ENCODE results near the gene ENO1. TPM values are rescaled to one million over a fixed set of nuclear protein-coding genes. Genes with fewer than 3 reads are reported as not detected.

Gene ENO1
- total RNA-seq, 1 donor = 1,591 TPM

DNA sequence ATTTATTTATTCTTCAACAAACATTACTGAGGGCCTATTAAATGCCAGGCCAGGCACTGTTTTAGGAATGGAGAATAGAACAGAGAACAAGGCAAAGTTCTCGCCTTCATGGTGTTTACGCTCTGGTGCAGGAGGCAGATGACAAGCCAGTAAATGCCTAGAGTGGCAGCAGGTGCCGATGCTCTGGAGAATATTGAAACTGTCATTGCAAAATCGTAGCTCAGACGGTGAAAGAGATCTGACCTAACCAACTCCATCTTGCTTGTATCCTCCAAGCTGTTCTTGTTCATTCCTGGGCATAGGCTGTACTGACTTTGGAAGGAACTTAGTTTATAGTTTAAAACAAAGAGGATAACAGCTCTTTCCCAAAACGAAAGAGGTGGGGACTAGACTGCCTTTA is 13.5 kb upstream of the ENO1 start:
- no peaks in the 10 kb centered on the region for H3K79me2 ChIP-seq (ENCODE audit: insufficient read depth, low read length)
- H4K20me1 ChIP-seq (ENCODE audit: insufficient read depth, low read length) = no peaks in the 10 kb centered on the region
- peaks cover 23% of the 10 kb centered on the region for H3K4me1 ChIP-seq (ENCODE audit: insufficient read depth, low read length)
- no peak overlapping the region for H3K4me3 ChIP-seq (ENCODE audit: insufficient read depth, low read length)
- H2AFZ ChIP-seq (ENCODE audit: low read length) = no peak overlapping the region
- no peak overlapping the region for H3K27ac ChIP-seq (ENCODE audit: low read depth, low read length)
- DNase-seq (ENCODE audit: insufficient read length, low spot score, missing footprints) = no peak
- H3K27me3 ChIP-seq (ENCODE audit: insufficient read depth, low read length) = no peaks in the 10 kb centered on the region
- H3K4me2 ChIP-seq (ENCODE audit: insufficient read depth, low read length) = no peak overlapping the region
- no peaks in the 10 kb centered on the region for H3K9me3 ChIP-seq (ENCODE audit: low read depth, low read length)
- no peaks in the 10 kb centered on the region for H3K36me3 ChIP-seq (ENCODE audit: insufficient read depth, low read length)
- TF ChIP-seq, protein P1, sequence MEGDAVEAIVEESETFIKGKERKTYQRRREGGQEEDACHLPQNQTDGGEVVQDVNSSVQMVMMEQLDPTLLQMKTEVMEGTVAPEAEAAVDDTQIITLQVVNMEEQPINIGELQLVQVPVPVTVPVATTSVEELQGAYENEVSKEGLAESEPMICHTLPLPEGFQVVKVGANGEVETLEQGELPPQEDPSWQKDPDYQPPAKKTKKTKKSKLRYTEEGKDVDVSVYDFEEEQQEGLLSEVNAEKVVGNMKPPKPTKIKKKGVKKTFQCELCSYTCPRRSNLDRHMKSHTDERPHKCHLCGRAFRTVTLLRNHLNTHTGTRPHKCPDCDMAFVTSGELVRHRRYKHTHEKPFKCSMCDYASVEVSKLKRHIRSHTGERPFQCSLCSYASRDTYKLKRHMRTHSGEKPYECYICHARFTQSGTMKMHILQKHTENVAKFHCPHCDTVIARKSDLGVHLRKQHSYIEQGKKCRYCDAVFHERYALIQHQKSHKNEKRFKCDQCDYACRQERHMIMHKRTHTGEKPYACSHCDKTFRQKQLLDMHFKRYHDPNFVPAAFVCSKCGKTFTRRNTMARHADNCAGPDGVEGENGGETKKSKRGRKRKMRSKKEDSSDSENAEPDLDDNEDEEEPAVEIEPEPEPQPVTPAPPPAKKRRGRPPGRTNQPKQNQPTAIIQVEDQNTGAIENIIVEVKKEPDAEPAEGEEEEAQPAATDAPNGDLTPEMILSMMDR (IDR thresholded peaks at IDR 0.05; ENCODE audit: extremely low read depth, low read depth, low read length) = no peak

DNA sequence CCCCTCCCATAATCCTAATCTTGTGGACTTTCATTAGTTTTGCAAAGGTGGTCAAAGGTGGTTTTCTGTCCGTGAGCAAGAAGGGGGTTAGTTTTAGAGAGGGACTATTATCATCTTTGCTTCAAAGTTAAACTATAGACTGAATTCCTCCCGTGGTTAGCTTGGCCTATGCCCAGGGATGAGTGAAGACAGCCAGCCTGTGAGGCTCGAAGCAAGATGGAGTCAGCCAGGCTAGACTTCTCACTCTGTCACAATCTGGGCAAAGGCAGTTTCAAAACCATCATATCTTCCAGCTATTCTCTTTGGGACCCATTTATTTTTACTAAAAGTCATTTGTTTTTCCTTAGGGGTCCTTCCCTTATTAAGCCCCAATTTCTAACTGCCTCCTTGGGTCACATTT is 12.9 kb upstream of the ENO1 start:
- Histone ChIP-seq H3K27ac (ENCODE audit: low read depth, low read length) (peak overlapping the region; percentile 26), H3K9me3 (ENCODE audit: low read depth, low read length) (no peaks in the 10 kb centered on the region), H3K27me3 (ENCODE audit: insufficient read depth, low read length) (no peaks in the 10 kb centered on the region), H3K36me3 (ENCODE audit: insufficient read depth, low read length) (no peaks in the 10 kb centered on the region), H3K79me2 (ENCODE audit: insufficient read depth, low read length) (no peaks in the 10 kb centered on the region), H3K4me3 (ENCODE audit: insufficient read depth, low read length) (no peak overlapping the region), H2AFZ (ENCODE audit: low read length) (peak overlapping the region; percentile 47), H3K4me1 (ENCODE audit: insufficient read depth, low read length) (peaks cover 23% of the 10 kb centered on the region), H4K20me1 (ENCODE audit: insufficient read depth, low read length) (no peaks in the 10 kb centered on the region), H3K4me2 (ENCODE audit: insufficient read depth, low read length) (no peak overlapping the region)
- no peak for DNase-seq (ENCODE audit: insufficient read length, low spot score, missing footprints)
- TF ChIP-seq, protein P1 (IDR thresholded peaks at IDR 0.05; ENCODE audit: extremely low read depth, low read depth, low read length) = no peak

DNA sequence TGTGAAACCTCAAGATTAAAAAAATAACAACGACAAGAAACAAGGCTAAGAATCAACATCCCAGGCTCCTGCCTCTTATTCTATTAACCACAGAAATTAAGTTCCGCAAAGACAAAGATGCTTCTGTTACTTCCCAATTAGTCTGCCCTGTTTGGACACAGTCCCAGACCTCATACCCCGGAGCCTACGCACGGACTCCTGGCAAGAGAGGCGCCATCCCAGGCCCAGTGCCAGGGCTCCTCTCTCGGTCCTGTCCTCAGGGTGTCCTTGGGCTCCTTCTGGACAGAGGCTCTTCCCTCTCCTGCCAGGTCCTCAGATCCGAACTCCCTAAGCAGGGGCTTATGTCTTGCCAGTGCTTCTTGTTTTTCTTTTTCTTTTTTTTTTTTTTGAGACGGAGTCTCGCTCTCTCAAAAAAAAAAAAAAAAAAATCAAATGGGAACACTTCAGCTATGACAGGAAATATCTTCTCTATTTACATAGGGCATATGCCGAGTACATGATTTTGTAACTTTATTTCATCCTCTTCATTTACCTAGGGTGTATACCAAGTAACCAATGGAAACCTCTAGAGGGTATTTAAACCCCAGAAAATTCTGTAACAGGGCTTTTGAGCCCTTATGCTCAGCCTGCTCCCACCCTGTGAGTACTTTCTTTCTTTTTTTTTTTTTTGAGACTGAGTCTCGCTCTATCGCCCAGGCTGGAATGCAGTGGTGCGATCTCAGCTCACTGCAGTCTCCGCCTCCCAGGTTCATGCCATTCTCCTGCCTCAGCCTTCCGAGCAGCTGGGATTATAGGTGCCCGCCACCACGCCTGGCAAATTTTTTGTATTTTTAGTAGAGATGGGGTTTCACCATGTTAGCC is 11.7 kb upstream of the ENO1 start:
- no peaks in the 10 kb centered on the region for H3K9me3 ChIP-seq (ENCODE audit: low read depth, low read length)
- H2AFZ ChIP-seq (ENCODE audit: low read length) = no peak overlapping the region
- H4K20me1 ChIP-seq (ENCODE audit: insufficient read depth, low read length) = no peaks in the 10 kb centered on the region
- peak overlapping the region; percentile 87 for H3K27ac ChIP-seq (ENCODE audit: low read depth, low read length)
- TF ChIP-seq, protein P1 (IDR thresholded peaks at IDR 0.05; ENCODE audit: extremely low read depth, low read depth, low read length) = no peak
- peak overlapping the region; percentile 37 for H3K4me3 ChIP-seq (ENCODE audit: insufficient read depth, low read length)
- DNase-seq (ENCODE audit: insufficient read length, low spot score, missing footprints) = peak; percentile 93
- H3K79me2 ChIP-seq (ENCODE audit: insufficient read depth, low read length) = no peaks in the 10 kb centered on the region
- H3K4me1 ChIP-seq (ENCODE audit: insufficient read depth, low read length) = peaks cover 23% of the 10 kb centered on the region
- H3K36me3 ChIP-seq (ENCODE audit: insufficient read depth, low read length) = no peaks in the 10 kb centered on the region
- peak overlapping the region; percentile 76 for H3K4me2 ChIP-seq (ENCODE audit: insufficient read depth, low read length)
- H3K27me3 ChIP-seq (ENCODE audit: insufficient read depth, low read length) = no peaks in the 10 kb centered on the region

DNA sequence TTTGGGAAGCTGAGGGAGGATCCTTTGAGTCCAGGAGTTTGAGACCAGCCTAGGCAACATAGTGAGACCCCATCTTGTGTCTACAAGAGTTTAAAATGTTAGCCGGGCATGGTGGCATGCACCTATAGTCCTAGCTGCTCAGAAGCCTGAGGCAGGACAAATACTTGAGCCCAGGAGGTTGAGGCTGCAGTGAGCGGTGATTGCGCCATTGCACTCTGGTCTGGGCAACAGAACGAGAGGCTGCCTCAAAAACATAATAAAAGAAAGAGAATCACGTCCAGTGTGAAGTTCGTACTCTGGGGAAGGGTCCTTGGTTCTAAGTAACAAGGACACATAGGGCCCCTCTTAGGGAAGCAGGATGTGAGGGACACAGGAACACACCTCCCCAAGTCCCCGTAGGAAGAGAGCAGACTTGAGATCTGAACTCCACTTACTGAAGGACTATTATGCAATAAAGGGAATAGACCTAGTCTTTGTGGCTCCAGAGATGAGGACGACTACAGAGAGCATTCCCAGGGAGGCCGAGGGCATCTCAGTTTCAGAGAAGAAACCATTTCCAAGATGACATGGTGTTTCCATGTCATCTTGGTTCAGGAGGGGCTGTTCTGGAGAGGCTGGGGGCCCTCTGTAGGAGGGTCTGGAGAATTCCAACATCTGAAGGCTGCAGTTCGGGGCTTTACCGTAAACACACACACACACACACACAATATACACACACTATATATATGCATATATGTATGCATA is 10.8 kb upstream of the ENO1 start:
- H3K4me2 ChIP-seq (ENCODE audit: insufficient read depth, low read length) = peak overlapping the region; percentile 76
- H4K20me1 ChIP-seq (ENCODE audit: insufficient read depth, low read length) = no peaks in the 10 kb centered on the region
- peak overlapping the region; percentile 87 for H2AFZ ChIP-seq (ENCODE audit: low read length)
- H3K36me3 ChIP-seq (ENCODE audit: insufficient read depth, low read length) = no peaks in the 10 kb centered on the region
- TF ChIP-seq, protein P1 (IDR thresholded peaks at IDR 0.05; ENCODE audit: extremely low read depth, low read depth, low read length) = no peak
- H3K4me3 ChIP-seq (ENCODE audit: insufficient read depth, low read length) = peak overlapping the region; percentile 28
- no peaks in the 10 kb centered on the region for H3K79me2 ChIP-seq (ENCODE audit: insufficient read depth, low read length)
- H3K9me3 ChIP-seq (ENCODE audit: low read depth, low read length) = no peaks in the 10 kb centered on the region
- H3K27me3 ChIP-seq (ENCODE audit: insufficient read depth, low read length) = no peaks in the 10 kb centered on the region
- peak overlapping the region; percentile 87 for H3K27ac ChIP-seq (ENCODE audit: low read depth, low read length)
- H3K4me1 ChIP-seq (ENCODE audit: insufficient read depth, low read length) = peaks cover 23% of the 10 kb centered on the region
- peak; percentile 84 for DNase-seq (ENCODE audit: insufficient read length, low spot score, missing footprints)

All from osteoblast (primary cell).